Suprapubic skin (tissue), 4 donors: ENCODE results near the gene RIPOR3. TPM values are rescaled to one million over a fixed set of nuclear protein-coding genes. Genes with fewer than 3 reads are reported as not detected.

Experiments used
- DNase-seq, 2 donors: peaks; one replicate each; pipeline ENCODE4 v3.0.0-alpha.2; 2019; ENCODE audit warnings: low spot score in 2 of 2
- H3K27ac ChIP-seq: fragments of 200-600 bp; sonication (generic); one replicate; pipeline ENCODE4 v1.5.1; 2019
- H3K27me3 ChIP-seq: fragments of 200-600 bp; sonication (generic); one replicate; pipeline ENCODE4 v1.5.1; 2019
- H3K36me3 ChIP-seq: fragments of 200-600 bp; sonication (generic); one replicate; pipeline ENCODE4 v1.5.1; 2019
- H3K4me1 ChIP-seq: fragments of 200-600 bp; sonication (generic); one replicate; pipeline ENCODE4 v1.5.1; 2019
- H3K4me3 ChIP-seq: fragments of 200-600 bp; sonication (generic); one replicate; pipeline ENCODE4 v1.5.1; 2019; ENCODE audit warnings: mild to moderate bottlenecking
- H3K9me3 ChIP-seq: fragments of 200-600 bp; sonication (generic); one replicate; pipeline ENCODE4 v1.5.1; 2019
- EP300 ChIP-seq: sonication (generic); formaldehyde crosslinking; IDR thresholded peaks from one replicate; pipeline ENCODE4 v1.6.1; 2017; ENCODE audit warnings: antibody characterized with exemption
- POLR2A ChIP-seq, 2 donors: fragments of 450-650 bp; IDR thresholded peaks; one replicate each; pipeline ENCODE4 v1.6.1; 2017; ENCODE audit warnings: antibody characterized with exemption in 2 of 2, mild to moderate bottlenecking in 2 of 2, moderate library complexity in 2 of 2
- POLR2AphosphoS5 ChIP-seq, 3 donors: sonication (generic); formaldehyde crosslinking; IDR thresholded peaks; one replicate each; pipeline ENCODE4 v1.6.1; 2017; ENCODE audit warnings: antibody characterized with exemption in 3 of 3
- WGBS: methylation state at CpG from one replicate; pipeline ENCODE4 v1.1.5; 2018; 5-methylcytosine and 5-hydroxymethylcytosine counted together
- total RNA-seq, 4 donors: library from RNA; depleted of rRNA; stranded (reverse); fragments of >200 nt; gene quantifications; one replicate each; pipeline ENCODE4 v1.1.0, GENCODE V29; 2016
- TF ChIP-seq, protein P1 (sequence below), 2 donors: fragments of 200-600 bp in 1 of 2; fragments of 450-650 bp in 1 of 2; sonication (generic) in 1 of 2; IDR thresholded peaks; one replicate each; pipeline ENCODE4 v1.5.1; 2016 to 2019; ENCODE audit warnings: antibody characterized with exemption in 2 of 2, mild to moderate bottlenecking in 1 of 2, moderate library complexity in 1 of 2

The RIPOR3 gene, protein sequence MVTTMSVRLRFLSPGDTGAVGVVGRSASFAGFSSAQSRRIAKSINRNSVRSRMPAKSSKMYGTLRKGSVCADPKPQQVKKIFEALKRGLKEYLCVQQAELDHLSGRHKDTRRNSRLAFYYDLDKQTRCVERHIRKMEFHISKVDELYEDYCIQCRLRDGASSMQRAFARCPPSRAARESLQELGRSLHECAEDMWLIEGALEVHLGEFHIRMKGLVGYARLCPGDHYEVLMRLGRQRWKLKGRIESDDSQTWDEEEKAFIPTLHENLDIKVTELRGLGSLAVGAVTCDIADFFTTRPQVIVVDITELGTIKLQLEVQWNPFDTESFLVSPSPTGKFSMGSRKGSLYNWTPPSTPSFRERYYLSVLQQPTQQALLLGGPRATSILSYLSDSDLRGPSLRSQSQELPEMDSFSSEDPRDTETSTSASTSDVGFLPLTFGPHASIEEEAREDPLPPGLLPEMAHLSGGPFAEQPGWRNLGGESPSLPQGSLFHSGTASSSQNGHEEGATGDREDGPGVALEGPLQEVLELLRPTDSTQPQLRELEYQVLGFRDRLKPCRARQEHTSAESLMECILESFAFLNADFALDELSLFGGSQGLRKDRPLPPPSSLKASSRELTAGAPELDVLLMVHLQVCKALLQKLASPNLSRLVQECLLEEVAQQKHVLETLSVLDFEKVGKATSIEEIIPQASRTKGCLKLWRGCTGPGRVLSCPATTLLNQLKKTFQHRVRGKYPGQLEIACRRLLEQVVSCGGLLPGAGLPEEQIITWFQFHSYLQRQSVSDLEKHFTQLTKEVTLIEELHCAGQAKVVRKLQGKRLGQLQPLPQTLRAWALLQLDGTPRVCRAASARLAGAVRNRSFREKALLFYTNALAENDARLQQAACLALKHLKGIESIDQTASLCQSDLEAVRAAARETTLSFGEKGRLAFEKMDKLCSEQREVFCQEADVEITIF
- total RNA-seq: 10 to 100 TPM in 1 of 4 donors, 1 to 10 TPM in 3; 3.3 to 10.1 (median 5.3) TPM

DNA sequence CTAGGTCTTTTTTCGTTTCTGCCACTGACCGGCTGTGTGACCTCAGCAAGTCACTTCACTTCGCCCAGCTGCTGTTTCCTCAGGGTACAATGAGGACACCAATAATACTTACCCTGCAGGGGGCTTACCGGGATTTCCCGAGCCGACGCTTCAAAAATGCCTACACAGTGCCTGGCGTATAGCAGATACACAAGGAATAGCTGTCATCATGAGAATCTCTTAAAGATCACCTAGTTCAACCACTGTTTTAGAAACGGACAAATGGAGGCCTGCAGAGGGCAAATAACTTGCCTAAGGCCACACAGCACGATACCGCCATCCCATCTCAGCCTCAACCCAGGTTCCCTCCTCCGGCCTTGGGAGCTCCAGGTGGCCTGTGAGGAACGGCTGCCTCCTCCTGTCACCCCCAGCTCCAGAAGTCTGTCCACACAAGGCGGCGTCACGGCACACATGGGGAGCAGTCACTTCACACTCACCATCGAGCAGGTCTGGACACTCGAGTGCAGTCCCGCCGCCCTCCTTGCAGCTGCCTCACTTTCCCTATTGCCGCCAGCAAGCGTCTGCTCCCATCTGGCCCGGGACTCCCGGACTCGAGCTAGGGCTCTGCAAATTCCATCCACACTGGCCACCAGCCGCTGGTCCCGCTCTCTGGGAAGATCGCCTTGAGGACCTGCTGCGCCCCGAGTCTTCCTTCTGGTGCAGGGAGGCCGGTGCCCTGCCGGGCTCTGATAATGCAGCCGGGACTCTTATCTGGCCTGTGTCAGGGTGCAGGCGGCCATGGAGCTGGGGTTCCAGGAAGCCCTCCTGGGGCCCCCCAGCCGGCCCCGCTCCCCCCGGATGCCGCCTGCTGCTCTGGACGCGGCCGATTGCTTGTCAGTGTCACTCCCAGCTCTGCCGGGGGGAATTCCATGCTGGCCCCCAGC is at the start of gene RIPOR3:
Gene RIPOR3 (minus strand): TSS at position 893 of the 923 bp plus-strand sequence. CDS start 414 bp downstream, at position 479.
- Histone ChIP-seq H3K36me3 (no peaks in the 10 kb centered on the region), H3K4me1 (peaks cover 27% of the 10 kb centered on the region), H3K27ac (peak within 1 kb of the TSS; percentile 67), H3K27me3 (peaks cover 35% of the 10 kb centered on the region), H3K9me3 (no peaks in the 10 kb centered on the region), H3K4me3 (peak within 1 kb of the TSS; percentile 53)
- peak in 1 of 2 donors; percentile 66 for DNase-seq
- 25% methylated on average over 16 of the region's 42 CpGs for WGBS
- no peak for TF ChIP-seq POLR2A (IDR thresholded peaks at IDR 0.05)
- TF ChIP-seq EP300: no peak
- TF ChIP-seq, protein P1, sequence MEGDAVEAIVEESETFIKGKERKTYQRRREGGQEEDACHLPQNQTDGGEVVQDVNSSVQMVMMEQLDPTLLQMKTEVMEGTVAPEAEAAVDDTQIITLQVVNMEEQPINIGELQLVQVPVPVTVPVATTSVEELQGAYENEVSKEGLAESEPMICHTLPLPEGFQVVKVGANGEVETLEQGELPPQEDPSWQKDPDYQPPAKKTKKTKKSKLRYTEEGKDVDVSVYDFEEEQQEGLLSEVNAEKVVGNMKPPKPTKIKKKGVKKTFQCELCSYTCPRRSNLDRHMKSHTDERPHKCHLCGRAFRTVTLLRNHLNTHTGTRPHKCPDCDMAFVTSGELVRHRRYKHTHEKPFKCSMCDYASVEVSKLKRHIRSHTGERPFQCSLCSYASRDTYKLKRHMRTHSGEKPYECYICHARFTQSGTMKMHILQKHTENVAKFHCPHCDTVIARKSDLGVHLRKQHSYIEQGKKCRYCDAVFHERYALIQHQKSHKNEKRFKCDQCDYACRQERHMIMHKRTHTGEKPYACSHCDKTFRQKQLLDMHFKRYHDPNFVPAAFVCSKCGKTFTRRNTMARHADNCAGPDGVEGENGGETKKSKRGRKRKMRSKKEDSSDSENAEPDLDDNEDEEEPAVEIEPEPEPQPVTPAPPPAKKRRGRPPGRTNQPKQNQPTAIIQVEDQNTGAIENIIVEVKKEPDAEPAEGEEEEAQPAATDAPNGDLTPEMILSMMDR (IDR thresholded peaks at IDR 0.05): no peak

DNA sequence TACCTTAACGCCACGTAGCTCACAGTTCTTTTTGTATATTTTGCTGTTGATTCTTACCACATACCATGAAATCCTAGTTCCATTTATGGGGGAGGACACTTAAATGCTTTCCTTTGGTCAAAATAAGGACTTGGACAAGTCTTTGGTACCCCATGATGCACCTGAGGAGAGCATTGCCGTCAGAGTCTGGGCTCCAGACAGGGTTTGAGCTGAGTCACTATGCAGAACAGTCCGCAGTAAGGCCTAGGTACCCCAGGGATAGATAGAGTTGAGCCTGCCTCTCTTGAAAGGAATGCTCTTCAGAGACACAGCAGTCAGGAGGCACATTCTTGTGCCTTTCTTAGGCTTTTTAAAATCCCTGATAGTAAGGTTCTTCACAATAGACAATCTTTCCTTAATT is 46.0 kb upstream of the RIPOR3 start:
- H3K27ac ChIP-seq: no peak overlapping the region
- WGBS: 87% methylated on average over 4 of the region's 4 CpGs
- no peaks in the 10 kb centered on the region for H3K27me3 ChIP-seq
- H3K4me3 ChIP-seq: no peak overlapping the region
- TF ChIP-seq, protein P1 (IDR thresholded peaks at IDR 0.05): no peak
- TF ChIP-seq POLR2AphosphoS5 (IDR thresholded peaks at IDR 0.05) (no peak), EP300 (no peak), POLR2A (IDR thresholded peaks at IDR 0.05) (no peak)
- DNase-seq: no peak
- no peaks in the 10 kb centered on the region for H3K9me3 ChIP-seq
- no peaks in the 10 kb centered on the region for H3K36me3 ChIP-seq
- peaks cover 15% of the 10 kb centered on the region for H3K4me1 ChIP-seq

DNA sequence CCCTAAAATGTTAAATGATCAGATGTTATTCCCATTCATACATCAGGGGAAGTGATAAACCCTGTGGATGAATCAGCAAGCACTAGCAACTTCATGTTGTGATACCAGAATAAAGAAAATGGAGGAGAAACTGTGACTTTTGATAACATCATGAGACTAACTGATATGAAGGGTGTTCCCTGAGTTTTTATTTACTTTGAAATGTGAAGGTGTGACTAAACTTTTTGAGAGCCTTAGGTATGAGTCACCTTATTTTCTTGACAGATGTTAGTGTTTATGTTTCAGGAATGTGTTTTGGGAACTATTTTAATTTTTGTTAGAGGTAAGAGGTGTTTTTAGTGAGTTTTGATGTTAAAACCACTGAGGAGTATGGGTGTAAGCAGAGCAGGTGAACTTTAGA is 44.5 kb upstream of the RIPOR3 start:
- peaks cover 18% of the 10 kb centered on the region for H3K4me1 ChIP-seq
- no peaks in the 10 kb centered on the region for H3K9me3 ChIP-seq
- TF ChIP-seq POLR2A (IDR thresholded peaks at IDR 0.05) (no peak), EP300 (no peak), POLR2AphosphoS5 (IDR thresholded peaks at IDR 0.05) (no peak)
- TF ChIP-seq, protein P1 (IDR thresholded peaks at IDR 0.05): no peak
- H3K4me3 ChIP-seq: no peak overlapping the region
- no peak for DNase-seq
- no peaks in the 10 kb centered on the region for H3K36me3 ChIP-seq
- no peaks in the 10 kb centered on the region for H3K27me3 ChIP-seq
- no peak overlapping the region for H3K27ac ChIP-seq

DNA sequence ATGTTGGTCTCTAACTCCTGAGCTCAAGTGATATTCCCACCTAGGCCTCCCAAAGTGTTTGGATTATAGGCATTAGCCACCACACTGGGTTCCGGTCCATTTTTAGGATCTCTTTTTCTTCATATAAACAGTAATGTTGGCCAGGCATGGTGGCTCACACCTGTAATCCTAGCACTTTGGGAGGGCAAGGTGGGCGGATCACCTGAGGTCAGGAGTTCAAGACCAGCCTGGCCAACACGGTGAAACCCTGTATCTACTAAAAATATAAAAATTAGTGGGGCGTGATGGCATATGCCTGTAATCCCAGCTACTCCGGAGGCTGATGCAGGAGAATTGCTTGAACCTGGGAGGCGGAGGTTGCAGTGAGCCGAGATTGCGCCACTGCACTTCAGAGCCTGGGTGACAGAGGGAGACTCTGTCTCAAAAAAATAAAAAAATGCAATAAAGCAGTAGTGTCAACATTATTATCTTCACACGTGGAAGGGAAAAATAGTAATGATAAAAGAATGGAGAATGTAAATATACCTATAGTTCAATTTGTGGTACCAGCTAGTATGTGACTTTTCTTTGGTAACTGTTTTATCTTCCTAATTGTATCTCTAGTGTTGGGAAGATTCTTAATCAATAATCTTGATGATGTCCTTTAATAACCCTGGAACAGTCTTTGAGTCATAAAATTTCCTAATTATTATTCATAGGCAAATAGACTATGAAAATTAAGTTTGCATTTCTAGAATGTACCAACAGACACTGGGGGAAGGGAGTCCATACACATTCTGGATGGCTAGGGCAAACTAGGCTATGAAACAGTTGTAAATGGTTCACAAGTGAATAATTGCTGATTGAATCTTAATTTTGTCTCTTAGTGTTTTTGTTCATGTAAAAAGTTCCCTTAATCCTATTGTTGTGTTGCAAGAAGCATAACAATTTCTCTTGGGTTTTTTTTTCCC is 43.7 kb upstream of the RIPOR3 start:
- no peaks in the 10 kb centered on the region for H3K27me3 ChIP-seq
- no peak for DNase-seq
- H3K9me3 ChIP-seq: no peaks in the 10 kb centered on the region
- H3K36me3 ChIP-seq: no peaks in the 10 kb centered on the region
- 96% methylated on average over 9 of the region's 9 CpGs for WGBS
- no peak overlapping the region for H3K27ac ChIP-seq
- peaks cover 26% of the 10 kb centered on the region for H3K4me1 ChIP-seq
- TF ChIP-seq POLR2AphosphoS5 (IDR thresholded peaks at IDR 0.05) (no peak), EP300 (no peak), POLR2A (IDR thresholded peaks at IDR 0.05) (no peak)
- TF ChIP-seq, protein P1 (IDR thresholded peaks at IDR 0.05): no peak
- H3K4me3 ChIP-seq: no peak overlapping the region
